ENCODE results near the gene ISM2.

ISM2 gene

DNA sequence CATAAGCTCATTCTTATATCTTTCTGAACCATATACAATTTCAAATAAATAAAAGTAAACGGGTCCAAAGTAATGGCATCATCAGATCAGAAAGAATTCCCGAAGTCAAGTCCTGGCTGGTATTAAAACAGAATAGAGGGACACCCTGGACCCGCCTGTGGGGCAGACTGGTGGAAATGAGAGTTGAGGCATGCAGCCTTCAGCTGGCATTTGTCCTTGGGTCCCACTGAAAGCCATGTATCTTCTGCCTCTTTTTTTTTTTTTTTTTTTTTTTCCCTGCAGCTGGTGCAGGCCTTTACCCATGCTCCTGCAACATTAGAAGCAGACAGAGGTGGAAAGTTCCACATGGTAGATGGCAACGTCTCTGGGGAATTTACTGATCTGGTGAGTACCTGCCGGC is 30.8 kb downstream of the ISM2 start:
- no peak for DNase-seq (ENCODE audit: low read depth)

DNA sequence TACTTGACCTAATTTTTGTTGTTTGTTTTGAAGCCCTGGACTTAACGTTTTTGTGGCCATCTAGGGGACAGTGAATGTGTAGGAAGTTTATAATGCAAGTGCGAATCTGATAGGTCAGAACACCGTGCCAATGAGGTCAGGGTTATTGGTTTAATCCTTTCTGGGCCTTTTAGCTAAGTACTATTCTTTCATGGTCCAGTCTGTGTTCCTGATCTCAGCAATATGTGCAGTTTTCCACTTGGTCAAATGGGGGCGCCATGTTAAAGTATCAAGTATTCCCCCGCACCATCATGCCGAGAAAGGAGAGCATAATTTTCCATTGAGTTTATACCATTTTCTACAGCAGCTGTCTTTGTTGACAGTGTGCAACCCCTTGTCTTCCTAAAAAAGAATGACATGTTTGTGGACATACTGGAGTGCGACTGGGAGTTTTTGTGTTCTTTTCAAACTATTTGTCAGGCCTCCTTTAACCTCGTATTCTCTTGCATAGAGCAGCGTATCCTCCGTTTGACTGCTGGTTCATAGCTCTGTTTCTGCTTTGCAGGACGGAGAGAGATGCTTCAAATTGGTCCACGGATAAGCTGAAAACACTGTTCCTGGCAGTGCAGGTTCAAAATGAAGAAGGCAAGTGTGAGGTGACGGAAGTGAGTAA is 39.4 kb downstream of the ISM2 start:
- peak; percentile 26 for DNase-seq (ENCODE audit: low read depth)

DNA sequence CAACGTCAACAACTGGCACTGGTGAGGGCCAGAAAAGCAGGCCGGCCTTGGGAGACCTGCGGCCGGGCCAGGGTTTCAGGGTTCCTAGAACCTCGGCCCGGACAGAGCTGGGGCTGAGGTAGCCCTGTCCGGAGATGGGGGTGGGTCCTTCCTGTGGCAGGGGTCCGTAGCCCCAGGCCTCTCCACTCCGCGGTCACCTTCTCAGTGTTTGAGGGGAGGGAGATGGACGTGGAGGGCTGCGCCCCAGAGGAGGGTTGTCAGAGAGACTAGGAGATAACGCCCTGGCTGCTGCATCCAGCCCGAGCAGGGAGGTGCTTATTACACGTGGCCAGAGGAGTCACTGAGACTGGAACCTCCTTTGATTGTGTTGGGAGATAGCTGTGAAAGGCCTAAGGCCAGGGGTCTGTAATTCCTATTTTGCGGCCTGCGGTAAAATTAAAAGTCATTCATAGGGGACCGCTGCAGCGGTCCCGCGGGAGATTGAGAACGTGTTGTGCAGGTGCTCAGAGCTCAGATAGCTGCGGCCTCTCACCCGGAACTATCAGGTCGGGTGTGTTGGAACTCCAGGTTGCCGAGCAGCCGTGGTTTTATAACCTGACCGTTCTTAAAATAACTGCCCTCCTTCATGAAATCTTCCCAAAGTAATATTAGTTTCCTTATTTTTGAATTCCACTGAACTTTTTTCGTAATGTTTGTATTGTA is 40.2 kb downstream of the ISM2 start:
- DNase-seq (ENCODE audit: low read depth), result peak; percentile 5

DNA sequence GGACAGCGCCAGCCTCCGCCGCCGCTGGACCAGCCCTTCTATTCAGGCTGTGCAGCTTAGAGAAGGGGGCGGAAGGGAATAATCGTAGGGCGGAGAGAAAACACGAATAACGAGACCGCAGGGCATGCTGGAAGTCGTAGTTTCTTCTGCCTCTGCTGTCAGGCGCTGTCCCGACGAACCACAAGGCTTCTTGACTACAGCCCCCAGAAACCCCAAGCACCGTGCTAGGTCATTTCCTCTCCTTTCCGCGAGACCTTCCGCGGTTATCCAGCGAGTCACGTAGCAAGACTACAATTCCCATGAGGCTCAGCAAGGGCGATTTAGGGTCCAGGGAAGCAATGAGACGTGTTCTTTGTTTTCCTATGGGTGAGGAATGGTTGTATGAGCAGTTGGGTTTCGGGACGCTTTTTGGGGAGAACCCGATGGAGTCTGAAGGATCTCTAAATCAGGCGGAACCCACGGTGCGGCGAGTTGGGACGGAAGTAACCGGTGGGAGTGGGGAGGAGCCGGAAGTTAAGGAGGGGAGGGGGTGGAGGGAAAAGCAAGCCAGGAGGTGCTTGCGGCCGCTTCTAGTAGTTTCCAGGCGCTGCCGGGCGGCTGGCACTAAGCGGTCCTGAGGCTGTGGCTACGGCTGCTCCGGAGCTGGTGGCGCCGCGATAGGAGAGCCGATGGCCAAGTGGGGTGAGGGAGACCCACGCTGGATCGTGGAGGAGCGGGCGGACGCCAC is 40.9 kb downstream of the ISM2 start, which contains the start of the genes AHSA1 and VIPAS39:
Gene AHSA1, plus strand, starts transcription at position 572 of the 727 bp plus-strand sequence. Its CDS starts 97 bp downstream, at position 669.
Gene VIPAS39, minus strand, starts transcription at position 80 of the 727 bp plus-strand sequence. CDS start 3,499 bp downstream, outside the sequence.
- peak; percentile 89 for DNase-seq (ENCODE audit: low read depth)

DNA sequence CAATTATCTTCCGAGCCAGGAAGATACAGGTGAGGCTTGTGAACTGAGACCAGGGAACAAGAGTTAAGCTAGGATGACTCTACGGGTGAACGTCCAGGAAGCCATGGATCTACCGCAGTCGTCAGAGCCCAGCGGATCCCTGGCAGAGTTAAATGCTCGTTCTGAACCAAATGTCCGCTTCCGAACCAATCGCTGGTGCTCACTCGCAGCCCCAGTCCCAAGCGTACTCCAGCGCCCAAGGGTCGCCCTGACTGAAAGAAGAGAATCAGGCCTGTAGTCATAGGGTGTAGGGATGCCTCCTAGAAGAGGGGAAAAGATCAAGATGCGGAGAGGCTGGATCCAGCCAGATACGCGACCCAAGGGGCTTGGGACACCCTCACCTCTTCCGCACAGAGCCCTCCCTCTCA is 41.5 kb downstream of the ISM2 start:
- no peak for DNase-seq (ENCODE audit: low read depth)

DNA sequence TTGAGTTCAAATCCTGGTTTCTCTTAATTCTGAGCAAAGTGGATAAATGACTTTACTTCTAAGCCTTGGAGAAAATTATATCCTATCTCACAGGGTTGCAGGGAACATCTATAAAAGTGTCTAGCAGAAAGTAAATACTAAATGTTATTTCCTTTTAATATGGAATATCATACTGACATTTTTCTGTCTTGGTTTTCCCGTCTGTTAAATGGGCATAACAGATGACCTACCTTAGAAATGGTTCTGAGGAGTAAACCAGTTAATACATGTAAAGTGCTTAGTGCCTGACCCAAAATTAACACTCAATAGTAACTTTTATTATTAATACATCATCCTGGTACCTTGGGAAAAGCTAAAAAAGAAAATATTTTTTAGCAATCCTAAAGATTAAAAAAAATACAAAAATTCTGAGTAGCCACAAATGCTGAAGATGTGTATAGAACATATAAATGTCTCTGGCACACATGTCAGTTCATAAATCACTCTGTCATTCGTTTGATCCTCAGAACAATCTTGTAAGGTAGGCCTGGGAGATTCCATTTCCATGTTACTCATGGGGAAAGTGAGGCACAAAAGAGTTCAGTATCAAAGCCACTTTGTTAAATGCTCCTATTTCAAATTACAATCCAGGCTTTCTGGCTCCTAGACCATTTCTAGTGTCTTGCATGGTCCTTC is 42.5 kb downstream of the ISM2 start:
- no peak for DNase-seq (ENCODE audit: low read depth)

DNA sequence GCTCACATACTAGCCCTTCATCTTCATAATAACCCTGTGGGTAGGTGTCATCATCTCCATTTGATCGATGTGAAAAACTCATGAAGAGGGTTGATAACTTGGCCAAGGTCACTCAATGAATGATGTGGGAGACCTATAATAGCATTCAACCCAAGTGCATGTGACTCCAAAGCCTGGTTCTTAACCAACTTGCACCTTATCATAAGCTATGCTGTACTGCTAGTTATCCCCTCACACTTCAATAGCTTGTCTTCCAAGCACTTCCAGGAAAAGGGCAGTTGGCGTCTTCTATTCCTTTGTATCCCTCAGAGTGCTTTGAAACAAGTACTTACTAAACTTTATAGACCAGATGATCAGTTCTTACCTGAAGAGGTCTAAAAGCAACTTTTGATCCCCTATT is 56.4 kb downstream of the ISM2 start:
- no peak for DNase-seq (ENCODE audit: low read depth)

DNA sequence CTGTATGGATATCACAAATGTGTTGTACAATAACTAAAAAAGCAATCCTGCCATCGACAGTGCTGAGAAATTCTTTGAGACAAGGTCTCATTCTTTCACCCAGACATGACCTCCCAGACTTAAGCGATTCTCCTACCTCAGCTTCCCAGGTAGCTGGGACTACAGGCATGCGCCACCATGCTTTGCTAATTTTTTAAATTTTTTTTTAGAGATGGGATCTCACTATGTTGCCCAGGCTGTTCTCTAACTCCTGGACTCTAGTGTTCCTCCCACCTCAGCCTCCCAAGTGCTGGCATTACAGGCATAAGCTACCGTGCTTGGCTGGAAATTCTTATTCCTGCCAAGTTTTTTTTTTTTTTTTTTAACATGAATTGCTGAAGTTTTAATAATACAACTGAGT is 58.8 kb downstream of the ISM2 start:
- no peak for DNase-seq (ENCODE audit: low read depth)

DNA sequence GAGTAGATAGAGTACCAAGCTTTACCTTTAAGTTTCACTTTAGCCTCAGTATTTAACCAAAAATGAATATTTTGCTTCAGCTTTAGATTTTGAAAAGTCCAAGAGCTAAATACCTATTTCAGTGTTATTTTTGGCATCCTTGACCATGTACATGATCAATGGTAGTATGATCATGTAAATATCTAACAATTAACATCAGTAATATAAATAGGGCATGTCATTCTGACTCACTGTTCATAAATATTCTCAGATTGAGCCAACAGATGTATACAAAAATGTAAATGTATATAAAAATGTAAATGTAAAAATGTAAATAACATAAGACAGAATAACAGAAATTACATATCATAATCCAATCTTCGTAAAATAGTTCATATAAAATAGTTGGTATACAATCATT is 60.0 kb downstream of the ISM2 start:
- DNase-seq (ENCODE audit: low read depth), result no peak

DNA sequence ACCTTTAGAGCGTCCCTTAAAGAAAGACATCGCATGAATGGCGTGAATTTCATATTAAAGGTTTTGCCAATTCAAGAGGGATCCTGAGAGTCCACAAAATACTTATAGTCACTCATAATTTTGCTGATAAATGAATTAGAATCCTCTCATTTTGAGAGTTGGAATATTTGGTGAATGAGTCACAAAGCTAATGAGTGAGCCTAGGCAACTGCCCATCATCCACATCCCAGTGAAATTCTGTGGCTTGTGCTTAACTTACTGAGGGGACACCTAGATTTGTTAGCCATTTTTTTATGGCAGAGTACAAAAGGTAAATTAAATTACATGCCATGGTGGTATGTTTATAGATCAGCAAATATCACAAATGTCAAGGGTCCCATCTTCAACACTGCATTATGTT is 62.6 kb downstream of the ISM2 start:
- DNase-seq (ENCODE audit: low read depth), result no peak

DNA sequence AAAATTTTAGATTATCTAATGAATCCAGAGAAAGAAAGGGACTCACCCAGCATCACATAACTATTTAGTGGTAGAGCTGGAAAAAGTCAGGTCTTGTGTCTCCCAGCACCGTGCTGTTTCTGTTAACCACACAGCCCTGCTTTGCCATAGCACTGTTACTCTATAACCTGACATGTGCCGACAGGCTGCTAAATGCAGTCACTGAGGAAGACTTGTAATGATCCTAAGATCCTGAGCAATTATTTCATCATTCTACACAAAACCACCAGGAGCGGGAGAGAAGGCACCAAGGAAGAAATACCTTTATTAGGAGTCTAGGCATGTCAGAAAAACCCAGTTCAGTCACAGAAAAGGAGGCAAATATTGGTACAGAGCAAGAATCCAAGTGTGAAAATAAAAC is 72.2 kb downstream of the ISM2 start:
- DNase-seq (ENCODE audit: low read depth), result no peak

DNA sequence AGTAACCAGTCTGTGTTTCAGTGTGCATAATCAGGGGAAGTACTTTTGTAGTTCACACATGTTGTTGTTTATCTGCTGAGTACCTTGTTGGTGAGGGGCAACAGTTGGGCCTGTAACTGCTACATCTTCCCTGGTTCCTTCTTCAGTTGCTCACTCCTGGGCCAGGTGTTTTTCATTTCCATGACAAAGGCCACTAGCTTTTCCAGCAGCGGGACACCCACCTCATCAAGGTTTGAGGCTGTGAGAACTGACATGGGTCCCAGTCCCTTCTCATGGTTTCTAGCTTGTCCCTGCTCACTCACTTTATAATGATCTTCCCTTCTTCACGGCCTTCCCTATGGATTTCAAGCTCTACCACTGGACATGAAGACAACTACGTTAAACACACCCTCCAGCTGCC is 73.8 kb downstream of the ISM2 start:
- no peak for DNase-seq (ENCODE audit: low read depth)
